ENCODE measurements around the gene EPB41L1. TPM values are rescaled to one million over a fixed set of nuclear protein-coding genes. Genes with fewer than 3 reads are reported as not detected.
A peak's percentile ranks its signal among the peaks of the same experiment; 100 is the strongest.

Gene EPB41L1
- total and polyA plus RNA-seq, 11 donors = 7.1 to 29.8 (median 17.3) TPM

DNA sequence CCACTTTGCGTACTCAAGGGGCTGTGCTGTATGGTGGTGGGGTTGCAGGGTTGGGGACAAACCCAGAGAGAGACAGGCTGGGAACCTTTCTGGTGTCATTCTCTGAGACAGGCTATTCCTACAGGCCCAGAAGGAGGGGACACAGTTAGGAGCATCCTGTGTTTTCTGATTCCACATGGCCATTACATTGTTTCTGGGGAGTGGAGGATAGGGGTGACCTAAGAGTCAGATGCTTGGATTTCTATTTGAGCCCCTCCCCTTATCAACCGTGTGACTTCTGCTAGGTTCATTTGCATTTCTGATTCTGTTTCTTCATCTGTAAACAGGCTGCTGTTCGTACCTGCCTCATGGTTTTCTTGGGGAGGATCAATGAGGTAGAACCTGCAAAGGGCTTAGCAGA is 29.4 kb upstream of the EPB41L1 start:
- no peaks in the 10 kb centered on the region for H3K4me1 ChIP-seq
- H3K27ac ChIP-seq = no peak overlapping the region
- no peaks in the 10 kb centered on the region for H3K36me3 ChIP-seq
- no peak overlapping the region for H3K4me3 ChIP-seq
- 65 to 74% (median 72%) methylated on average over 3 of the region's 3 CpGs for WGBS, 4 donors
- no peak for TF ChIP-seq POLR2A (IDR thresholded peaks at IDR 0.05)
- TF ChIP-seq, protein P1, sequence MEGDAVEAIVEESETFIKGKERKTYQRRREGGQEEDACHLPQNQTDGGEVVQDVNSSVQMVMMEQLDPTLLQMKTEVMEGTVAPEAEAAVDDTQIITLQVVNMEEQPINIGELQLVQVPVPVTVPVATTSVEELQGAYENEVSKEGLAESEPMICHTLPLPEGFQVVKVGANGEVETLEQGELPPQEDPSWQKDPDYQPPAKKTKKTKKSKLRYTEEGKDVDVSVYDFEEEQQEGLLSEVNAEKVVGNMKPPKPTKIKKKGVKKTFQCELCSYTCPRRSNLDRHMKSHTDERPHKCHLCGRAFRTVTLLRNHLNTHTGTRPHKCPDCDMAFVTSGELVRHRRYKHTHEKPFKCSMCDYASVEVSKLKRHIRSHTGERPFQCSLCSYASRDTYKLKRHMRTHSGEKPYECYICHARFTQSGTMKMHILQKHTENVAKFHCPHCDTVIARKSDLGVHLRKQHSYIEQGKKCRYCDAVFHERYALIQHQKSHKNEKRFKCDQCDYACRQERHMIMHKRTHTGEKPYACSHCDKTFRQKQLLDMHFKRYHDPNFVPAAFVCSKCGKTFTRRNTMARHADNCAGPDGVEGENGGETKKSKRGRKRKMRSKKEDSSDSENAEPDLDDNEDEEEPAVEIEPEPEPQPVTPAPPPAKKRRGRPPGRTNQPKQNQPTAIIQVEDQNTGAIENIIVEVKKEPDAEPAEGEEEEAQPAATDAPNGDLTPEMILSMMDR (IDR thresholded peaks at IDR 0.05) = no peak
- ATAC-seq (no peak), DNase-seq (no peak)
- H3K9me3 ChIP-seq = no peaks in the 10 kb centered on the region
- intact Hi-C loops (cut with DNase I) = no loop called here
- H3K27me3 ChIP-seq = no peaks in the 10 kb centered on the region

DNA sequence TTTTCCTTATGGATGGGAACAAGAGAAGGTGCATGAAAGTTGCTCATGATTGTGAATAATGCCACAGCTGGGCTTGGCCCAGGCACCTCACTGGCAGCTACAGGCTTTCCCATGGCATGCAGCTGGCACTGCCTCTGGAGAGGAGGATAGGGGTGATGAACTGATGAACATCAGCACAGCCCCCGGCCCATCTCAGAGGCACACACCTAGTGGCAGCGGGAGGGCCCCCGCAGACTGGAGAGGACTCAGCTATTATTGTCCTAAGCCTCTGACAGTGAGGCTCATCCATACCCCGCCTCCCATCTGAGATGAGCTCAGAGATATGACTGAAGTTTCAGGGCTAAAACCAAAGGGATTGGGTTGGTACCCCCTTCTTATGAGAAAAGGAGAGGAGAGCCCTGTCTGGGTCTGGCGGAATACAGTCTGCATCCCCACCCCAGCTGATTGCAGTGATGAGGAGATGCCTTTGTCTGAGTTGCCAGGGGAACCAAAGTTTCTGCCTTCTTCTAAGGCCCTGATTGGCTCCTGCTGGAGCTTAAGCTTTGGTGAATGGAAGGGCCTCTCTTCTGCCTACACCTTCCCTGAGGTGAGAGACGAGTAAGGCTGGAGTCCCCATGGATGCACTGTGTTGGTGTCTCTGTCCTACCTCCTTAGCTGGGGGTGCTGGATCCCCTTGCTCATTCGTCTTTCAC is 27.6 kb upstream of the EPB41L1 start:
- whole genome bisulfite sequencing, 4 donors = 85 to 94% (median 91%) methylated on average over 7 of the region's 7 CpGs
- Histone ChIP-seq H3K4me3 (no peak overlapping the region), H3K36me3 (no peaks in the 10 kb centered on the region), H3K27ac (no peak overlapping the region), H3K4me1 (no peaks in the 10 kb centered on the region), H3K27me3 (no peaks in the 10 kb centered on the region), H3K9me3 (no peaks in the 10 kb centered on the region)
- no peak for ATAC-seq
- TF ChIP-seq, protein P1 (IDR thresholded peaks at IDR 0.05) = no peak
- TF ChIP-seq POLR2A (IDR thresholded peaks at IDR 0.05) = no peak
- intact Hi-C loops (cut with DNase I) = no loop called here
- no peak for DNase-seq

DNA sequence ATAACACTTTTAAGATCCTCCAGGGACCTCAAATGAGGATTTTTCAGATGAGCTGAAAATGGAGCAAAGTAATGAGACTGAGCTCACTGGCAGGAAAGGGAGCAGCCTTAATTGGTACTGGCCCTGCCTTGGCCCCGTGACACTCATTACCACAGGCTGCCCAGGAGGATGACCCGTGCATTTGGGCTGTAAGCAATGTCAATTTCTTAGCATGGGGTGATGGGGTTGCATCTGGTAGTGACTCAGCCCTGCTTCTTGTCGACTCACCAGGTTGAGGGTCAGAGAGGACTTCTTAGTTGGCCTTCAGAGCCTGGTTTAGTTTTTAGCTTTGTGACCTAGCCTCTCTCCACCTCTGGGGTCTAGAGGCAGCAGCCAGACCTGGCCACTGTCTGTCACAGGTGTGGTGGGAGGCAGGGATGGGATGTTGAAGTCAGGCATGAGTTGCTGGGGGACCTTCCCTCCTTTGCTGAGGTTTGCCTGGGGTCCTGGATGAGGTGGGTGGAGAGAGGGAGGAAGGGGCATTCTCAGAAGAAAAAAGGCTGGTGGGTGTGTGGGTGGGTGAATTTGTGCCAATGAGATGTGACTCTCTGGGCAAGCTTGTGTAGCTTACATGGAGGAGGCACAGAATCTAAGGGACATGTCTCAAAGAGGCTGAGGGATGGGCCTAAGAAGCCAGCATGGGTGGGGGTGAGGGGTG is 25.9 kb upstream of the EPB41L1 start:
- no peak overlapping the region for H3K27ac ChIP-seq
- intact Hi-C loops (cut with DNase I) = no loop called here
- 50 to 80% (median 75%) methylated on average over 1 to 3 of the region's 3 CpGs for WGBS, 4 donors
- H3K36me3 ChIP-seq = no peaks in the 10 kb centered on the region
- H3K27me3 ChIP-seq = no peaks in the 10 kb centered on the region
- no peaks in the 10 kb centered on the region for H3K4me1 ChIP-seq
- H3K4me3 ChIP-seq = no peak overlapping the region
- DNase-seq = no peak
- TF ChIP-seq, protein P1 (IDR thresholded peaks at IDR 0.05) = no peak
- no peak for TF ChIP-seq POLR2A (IDR thresholded peaks at IDR 0.05)
- H3K9me3 ChIP-seq = no peaks in the 10 kb centered on the region
- peak in 1 of 4 donors; percentile 18 for ATAC-seq

DNA sequence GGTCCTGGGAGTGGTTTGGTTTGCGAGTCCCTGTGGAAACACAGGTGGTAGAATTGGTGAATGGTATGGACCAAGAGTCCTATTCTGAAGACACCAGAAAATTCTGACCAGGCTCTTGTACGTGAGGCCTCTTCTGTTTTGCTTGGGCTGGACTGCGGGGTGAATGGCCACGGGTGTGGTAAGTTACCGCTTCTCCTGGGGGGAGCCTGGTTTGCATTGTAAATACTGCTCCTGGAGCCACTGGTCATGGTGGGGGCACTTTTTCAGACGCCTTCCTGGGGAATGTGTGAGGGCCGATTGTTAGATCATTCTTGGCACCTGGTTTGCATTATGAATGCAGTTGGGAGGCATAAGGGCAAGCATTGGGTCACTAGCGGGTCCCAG is 25.4 kb upstream of the EPB41L1 start:
- intact Hi-C loops (cut with DNase I) = no loop called here
- no peak for TF ChIP-seq POLR2A (IDR thresholded peaks at IDR 0.05)
- TF ChIP-seq, protein P1 (IDR thresholded peaks at IDR 0.05) = no peak
- WGBS, 4 donors = 82 to 87% (median 85%) methylated on average over 8 of the region's 8 CpGs

More for the DNA sequence above, 25.4 kb upstream of the EPB41L1 start:
- Histone ChIP-seq H3K9me3 (no peaks in the 10 kb centered on the region), H3K4me3 (no peak overlapping the region), H3K4me1 (no peaks in the 10 kb centered on the region), H3K27me3 (no peaks in the 10 kb centered on the region), H3K27ac (no peak overlapping the region), H3K36me3 (no peaks in the 10 kb centered on the region)
- ATAC-seq (no peak), DNase-seq (no peak)

All from heart left ventricle (tissue), 16 donors.